Kidney epithelial cell (primary cell): ENCODE results near the gene FERMT1. TPM values are rescaled to one million over a fixed set of nuclear protein-coding genes. Genes with fewer than 3 reads are reported as not detected.
A peak's percentile ranks its signal among the peaks of the same experiment; 100 is the strongest.
"Not testable (repeated sequence)": the region's sequence is repeated elsewhere in the genome, so short reads cannot be mapped to it uniquely, and the experiment has no call there.

Experiments
- DNase-seq: peaks from one replicate; pipeline ENCODE4 v3.0.0-alpha.2; 2010; ENCODE audit warnings: low read depth
- H3K27me3 ChIP-seq: 2 replicates; pipeline ENCODE4 v1.6.0; 2011; ENCODE audit warnings: low read length; ENCODE audit not compliant: control insufficient read depth, insufficient read depth
- H3K36me3 ChIP-seq: 2 replicates; pipeline ENCODE4 v1.5.1; 2011; ENCODE audit warnings: low read length; ENCODE audit not compliant: control insufficient read depth, insufficient read depth
- H3K4me3 ChIP-seq: 2 replicates; pipeline ENCODE4 v1.5.1; 2011; ENCODE audit warnings: low read depth, mild to moderate bottlenecking, control low read depth, low read length
- total RNA-seq: library from RNA; depleted of rRNA; stranded (reverse); fragments of >200 nt; gene quantifications from 2 replicates; pipeline ENCODE4 v1.2.3, GENCODE V29; 2015
- TF ChIP-seq, protein P1 (sequence below): IDR thresholded peaks from 2 replicates; pipeline ENCODE4 v1.5.1; 2011; ENCODE audit warnings: mild to moderate bottlenecking, moderate library complexity, low read length, control low read depth, inconsistent platforms; ENCODE audit not compliant: insufficient read depth, poor library complexity, severe bottlenecking

Gene FERMT1
- total RNA-seq, 1 donor from 2014 or later: 22.1 TPM

DNA sequence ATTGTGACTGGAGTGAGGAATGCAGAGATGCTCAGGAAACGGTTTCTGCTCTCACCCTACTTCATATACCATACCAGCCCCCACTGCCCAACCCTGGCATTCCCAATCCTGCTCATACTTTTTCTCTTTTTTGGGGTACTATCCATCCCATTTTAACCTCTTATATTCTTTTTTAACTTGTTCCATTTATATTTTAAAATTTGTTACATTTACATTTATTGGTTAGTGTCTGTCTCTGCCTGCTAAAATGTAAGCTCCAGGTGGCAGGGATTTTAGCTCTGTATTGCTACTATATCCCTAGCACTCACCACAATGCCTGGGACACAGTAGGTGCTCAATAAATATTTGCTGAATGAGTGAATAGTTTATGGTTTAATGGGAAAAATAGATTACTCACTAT is 8.1 kb downstream of the FERMT1 start:
- DNase-seq: no peak
- TF ChIP-seq, protein P1, sequence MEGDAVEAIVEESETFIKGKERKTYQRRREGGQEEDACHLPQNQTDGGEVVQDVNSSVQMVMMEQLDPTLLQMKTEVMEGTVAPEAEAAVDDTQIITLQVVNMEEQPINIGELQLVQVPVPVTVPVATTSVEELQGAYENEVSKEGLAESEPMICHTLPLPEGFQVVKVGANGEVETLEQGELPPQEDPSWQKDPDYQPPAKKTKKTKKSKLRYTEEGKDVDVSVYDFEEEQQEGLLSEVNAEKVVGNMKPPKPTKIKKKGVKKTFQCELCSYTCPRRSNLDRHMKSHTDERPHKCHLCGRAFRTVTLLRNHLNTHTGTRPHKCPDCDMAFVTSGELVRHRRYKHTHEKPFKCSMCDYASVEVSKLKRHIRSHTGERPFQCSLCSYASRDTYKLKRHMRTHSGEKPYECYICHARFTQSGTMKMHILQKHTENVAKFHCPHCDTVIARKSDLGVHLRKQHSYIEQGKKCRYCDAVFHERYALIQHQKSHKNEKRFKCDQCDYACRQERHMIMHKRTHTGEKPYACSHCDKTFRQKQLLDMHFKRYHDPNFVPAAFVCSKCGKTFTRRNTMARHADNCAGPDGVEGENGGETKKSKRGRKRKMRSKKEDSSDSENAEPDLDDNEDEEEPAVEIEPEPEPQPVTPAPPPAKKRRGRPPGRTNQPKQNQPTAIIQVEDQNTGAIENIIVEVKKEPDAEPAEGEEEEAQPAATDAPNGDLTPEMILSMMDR: no peak
- no peak overlapping the region for H3K4me3 ChIP-seq
- peaks cover 2% of the 10 kb centered on the region for H3K36me3 ChIP-seq
- H3K27me3 ChIP-seq: no peaks in the 10 kb centered on the region

DNA sequence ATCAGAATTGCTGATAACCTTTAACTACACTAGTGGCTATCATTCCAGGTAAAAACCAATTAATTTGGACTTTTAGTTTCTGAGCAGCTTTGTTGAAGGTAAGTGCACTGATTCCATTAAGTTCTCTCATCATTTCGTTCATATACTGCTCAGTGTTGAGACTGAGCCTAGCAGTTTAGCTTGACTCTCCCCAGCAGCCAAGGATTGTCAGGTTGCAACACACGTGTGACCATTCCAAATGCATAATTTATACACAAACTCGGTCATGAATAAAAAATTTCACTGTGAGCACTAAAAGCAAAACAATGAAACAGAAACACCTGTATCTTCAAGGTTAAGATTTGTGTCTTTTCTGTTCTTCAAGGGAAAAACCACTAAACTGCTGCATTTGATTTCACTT is 8.9 kb downstream of the FERMT1 start:
- no peaks in the 10 kb centered on the region for H3K27me3 ChIP-seq
- peaks cover 3% of the 10 kb centered on the region for H3K36me3 ChIP-seq

DNA sequence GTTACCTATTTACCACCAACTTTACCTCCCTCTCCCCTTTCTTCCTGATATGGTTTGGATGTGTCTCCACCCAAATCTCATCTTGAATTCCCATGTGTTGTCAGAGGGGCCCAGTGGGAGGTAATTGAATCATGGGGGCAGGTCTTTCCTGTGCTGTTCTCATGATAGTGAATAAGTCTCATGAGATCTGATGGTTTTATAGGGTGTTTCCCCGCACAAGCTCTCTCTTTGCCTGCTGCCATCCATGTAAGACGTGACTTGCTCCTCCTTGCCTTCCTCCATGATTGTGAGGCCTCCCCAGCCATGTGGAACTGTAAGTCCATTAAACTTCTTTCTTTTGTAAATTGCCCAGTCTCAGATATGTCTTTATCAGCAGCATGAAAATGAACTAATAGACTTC is 9.9 kb downstream of the FERMT1 start:
- H3K27me3 ChIP-seq, DNase-seq, H3K4me3 ChIP-seq, H3K36me3 ChIP-seq: not testable (repeated sequence)

More for the DNA sequence above, 8.9 kb downstream of the FERMT1 start:
- no peak overlapping the region for H3K4me3 ChIP-seq
- DNase-seq: no peak
- TF ChIP-seq, protein P1: no peak

DNA sequence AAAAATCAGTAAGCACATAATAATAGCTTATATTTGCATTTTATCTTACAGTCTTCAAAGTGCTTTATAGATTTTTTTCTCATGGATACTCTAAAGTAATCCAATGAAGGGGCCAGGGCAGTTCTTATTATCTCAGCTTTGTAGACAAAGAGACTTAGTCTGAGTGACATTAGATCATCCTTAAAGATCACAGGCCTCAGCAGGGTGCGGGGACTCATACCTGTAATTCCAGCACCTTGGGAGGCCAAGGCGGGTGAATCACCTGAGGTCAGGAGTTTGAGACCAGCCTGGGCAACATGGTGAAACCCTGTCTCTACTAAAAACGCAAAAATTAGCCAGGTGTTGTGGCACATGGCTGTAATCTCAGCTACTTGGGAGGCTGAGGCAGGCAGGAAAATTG is 14.5 kb downstream of the FERMT1 start:
- peaks cover 3% of the 10 kb centered on the region for H3K36me3 ChIP-seq
- no peak for DNase-seq
- H3K4me3 ChIP-seq: no peak overlapping the region
- TF ChIP-seq, protein P1: no peak
- H3K27me3 ChIP-seq: no peaks in the 10 kb centered on the region

DNA sequence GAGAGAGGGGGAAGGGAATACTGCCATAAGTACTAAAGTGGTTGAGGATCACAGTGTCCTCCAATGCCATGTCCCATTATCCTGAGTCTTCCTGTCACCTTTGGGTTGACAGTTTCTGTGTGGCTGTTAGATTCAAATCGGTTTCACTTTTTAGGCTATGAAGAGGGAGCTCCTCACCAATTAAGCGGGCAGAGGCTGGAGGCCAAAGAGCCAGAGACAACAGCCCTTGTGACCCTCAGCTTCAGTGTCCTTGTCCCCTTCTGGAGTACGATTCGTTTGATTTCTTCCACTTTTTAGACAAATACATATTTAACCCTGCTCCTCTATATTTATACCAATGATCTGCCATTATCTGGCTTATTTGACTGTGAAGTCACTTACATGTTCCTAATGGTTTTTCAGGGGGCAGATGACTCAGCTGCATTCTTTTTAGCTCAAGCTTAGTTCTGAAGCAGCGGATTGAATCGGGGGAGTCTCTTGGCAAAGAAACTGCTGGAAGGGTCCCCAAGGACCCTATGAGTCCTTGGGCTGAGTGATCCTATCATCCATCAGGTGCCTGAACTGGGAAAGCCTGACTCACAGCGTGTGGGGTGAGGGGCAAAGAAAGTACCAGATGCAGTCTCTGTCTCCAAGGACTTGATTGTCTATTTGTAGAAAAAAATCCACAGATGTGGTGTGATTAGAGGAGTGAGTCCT is 18.2 kb downstream of the FERMT1 start:
- Histone ChIP-seq H3K27me3 (no peaks in the 10 kb centered on the region), H3K4me3 (no peak overlapping the region), H3K36me3 (peaks cover 3% of the 10 kb centered on the region)
- TF ChIP-seq, protein P1: no peak
- DNase-seq: peak; percentile 21

DNA sequence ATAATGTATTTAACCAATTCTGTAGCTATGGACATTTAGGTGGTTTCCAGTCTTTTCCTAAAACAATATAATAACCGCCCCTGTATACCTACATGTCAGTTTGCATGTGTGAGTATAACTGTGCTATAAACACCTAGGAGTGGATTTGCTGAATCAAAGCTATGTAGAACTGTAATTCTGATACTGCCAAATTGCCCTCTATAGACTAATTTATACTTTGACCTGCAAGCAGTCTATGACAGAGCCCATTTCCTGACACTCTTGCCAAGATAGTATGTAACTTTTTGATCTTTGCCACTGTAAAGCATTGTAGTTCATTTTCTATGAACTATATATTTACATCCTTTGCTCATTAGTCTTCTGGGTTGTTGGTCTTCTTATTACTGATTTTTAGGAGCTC is 19.5 kb downstream of the FERMT1 start:
- H3K36me3 ChIP-seq: peaks cover 2% of the 10 kb centered on the region
- DNase-seq: no peak
- TF ChIP-seq, protein P1: no peak
- no peak overlapping the region for H3K4me3 ChIP-seq
- no peaks in the 10 kb centered on the region for H3K27me3 ChIP-seq
